Measurements from ENCODE around the gene PNPLA7.

DNA sequence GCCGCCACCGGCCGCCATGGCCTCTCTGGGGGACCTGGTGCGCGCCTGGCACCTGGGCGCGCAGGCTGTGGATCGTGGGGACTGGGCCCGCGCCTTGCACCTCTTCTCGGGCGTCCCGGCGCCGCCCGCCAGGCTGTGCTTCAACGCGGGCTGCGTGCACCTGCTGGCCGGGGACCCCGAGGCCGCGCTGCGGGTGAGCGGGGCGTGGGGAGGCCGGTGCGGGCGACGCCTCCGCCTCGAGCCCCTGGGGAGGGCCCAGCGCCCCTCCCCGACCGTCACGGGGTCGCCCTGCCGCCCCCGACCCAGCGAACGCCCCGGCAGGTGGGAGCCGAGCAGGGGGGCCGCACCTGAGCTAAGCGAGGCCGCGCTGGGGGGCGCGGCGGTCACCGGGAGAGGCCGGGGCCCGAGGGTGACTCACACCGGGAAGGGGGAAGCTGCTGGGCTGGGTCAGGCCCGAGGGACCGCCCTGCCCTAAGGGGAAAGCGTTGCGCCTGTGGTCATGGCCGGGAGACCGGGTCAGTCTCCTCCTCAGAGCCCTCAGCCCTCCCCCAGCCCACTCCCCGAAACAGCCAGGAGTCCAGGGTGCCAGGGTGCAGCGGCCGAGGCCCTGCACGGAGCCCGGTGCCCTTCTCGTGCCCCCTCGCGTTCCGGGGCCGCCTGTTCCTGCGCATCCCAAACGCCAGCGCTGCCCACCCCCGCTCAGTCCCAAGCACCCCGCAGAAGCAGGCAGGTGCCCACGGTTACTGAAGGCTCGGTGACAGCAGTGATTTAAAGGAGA lies 126.5 kb downstream of the PNPLA7 start:
- TF ChIP-seq, protein P1, sequence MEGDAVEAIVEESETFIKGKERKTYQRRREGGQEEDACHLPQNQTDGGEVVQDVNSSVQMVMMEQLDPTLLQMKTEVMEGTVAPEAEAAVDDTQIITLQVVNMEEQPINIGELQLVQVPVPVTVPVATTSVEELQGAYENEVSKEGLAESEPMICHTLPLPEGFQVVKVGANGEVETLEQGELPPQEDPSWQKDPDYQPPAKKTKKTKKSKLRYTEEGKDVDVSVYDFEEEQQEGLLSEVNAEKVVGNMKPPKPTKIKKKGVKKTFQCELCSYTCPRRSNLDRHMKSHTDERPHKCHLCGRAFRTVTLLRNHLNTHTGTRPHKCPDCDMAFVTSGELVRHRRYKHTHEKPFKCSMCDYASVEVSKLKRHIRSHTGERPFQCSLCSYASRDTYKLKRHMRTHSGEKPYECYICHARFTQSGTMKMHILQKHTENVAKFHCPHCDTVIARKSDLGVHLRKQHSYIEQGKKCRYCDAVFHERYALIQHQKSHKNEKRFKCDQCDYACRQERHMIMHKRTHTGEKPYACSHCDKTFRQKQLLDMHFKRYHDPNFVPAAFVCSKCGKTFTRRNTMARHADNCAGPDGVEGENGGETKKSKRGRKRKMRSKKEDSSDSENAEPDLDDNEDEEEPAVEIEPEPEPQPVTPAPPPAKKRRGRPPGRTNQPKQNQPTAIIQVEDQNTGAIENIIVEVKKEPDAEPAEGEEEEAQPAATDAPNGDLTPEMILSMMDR (conservative IDR thresholded peaks at IDR 0.05; ENCODE audit: low read length) = no peak
- TF ChIP-seq EZH2phosphoT487 (IDR thresholded peaks at IDR 0.05; ENCODE audit: borderline replicate concordance, low read depth, low read length) = no peak
